ENCODE measurements around the gene HMGCS1.
"Not testable (repeated sequence)": the region's sequence is repeated elsewhere in the genome, so short reads cannot be mapped to it uniquely, and the experiment has no call there.

The HMGCS1 gene

DNA sequence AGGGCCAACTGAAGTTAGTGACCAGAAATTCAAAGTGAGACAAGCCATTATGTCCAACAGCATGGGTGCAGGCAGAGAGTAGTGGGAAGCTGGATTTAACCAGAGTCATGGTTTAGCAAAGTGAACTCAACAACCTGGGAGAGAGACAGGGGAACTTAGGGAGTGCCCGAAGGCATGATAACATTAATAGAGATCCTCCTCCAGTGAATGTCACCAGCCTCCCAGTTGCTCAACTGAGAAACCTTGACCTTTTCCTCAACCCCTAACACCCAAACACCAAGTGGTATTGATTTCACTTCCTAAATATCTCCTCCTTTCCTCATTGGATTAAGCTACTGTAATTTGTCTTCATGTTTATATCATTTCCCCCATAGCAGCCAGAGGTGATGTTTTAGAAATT, 42.6 kb downstream of the HMGCS1 start:
- no peak for DNase-seq

DNA sequence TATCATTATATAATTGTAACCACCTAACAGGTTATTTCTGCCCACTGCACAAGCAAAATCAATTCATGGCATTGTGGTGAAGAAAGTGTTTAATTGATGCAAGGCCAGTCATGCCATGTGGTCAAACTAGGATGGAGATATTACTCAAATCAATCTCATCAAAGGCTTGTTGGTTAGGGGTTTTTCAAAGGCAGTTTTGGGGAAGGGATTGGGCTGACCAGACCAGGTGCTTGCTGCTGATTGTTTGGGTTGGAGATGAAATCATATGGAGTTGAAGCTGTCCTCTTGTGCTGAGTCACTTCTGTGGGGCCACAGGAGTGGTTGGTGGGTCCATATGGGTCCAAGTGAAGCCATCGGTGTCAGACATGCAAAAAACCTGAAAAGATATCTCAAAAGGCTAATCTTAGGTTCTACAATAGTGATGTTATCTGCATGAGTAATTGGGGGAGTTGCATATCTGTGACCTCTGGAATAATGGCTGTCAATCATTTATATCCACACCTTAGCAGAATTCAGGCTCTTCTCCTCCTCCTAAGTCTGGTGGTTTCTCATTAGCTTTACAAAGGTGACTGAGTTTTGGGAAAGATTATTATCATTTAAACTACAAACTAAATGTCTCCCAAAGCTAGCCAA, 44.9 kb downstream of the HMGCS1 start:
- no peak for DNase-seq

DNA sequence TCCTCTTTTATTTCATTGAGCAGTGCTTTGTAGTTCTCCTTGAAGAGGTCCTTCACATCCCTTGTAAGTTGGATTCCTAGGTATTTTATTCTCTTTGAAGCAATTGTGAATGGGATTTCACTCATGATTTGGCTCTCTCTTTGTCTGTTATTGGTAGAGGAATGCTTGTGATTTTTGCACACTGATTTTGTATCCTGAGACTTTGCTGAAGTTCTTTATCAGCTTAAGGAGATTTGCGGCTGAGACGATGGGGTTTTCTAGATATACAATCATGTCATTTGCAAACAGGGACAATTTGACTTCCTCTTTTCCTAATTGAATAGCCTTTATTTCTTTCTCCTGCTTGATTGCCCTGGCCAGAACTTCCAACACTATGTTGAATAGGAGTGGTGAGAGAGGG, 50.9 kb downstream of the HMGCS1 start:
- DNase-seq, result not testable (repeated sequence)

DNA sequence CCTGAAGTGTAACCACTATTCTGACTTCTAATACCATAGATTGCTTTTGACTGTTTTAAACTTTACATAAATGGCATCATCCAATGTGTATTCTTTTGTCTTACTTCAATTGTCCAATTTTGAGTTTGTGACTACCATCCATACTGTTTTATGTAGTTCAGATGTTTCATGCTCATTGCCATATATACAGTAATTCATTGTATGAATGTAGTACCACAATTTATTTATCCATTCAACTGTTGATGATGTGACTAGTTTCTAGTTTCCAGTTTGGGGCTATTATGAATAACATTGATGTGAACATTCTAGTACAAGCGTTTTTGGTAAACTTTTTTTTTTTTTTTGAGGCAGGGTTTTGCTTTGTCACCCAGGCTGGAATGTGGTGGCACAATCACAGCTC, 55.1 kb downstream of the HMGCS1 start:
- no peak for DNase-seq

DNA sequence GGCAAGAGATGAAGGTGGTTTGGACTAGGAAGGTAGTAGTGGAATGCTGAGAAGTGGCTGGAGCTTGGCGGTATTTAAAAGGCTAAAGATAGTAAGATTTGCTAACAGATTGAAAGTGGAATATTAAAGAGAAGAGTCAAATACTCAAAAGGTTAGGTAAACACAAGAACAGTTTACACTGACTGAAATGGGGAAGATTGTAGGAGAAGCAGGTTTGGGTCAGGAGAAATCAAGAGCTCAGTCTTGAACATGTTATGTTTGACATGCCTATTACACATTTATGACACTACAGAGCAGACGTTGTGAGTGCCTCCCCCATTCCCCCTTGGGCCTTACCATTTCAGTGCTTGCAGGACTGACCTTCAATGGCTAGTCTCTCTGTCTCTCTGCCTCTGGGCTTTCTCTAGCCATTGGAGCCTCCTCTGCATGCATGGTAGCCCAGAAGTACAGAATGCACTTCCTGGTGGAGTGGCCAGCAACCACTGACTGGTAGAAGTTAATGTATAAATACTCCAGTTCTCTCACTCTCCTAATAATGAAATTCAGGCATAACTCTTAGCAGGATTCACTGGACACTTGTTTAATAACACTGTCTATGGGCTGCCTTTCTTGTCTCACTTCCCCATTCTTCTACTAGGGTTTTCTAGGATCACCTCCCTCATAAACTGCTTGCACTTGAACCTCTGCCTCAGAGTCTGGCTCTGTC, 56.8 kb downstream of the HMGCS1 start:
- DNase-seq, result no peak

GRCh38 chr5:43255704-43256103, 57.5 kb downstream of the HMGCS1 start:
- DNase-seq, result no peak

GRCh38 chr5:43251754-43252153, 61.5 kb downstream of the HMGCS1 start:
- no peak for DNase-seq

DNA sequence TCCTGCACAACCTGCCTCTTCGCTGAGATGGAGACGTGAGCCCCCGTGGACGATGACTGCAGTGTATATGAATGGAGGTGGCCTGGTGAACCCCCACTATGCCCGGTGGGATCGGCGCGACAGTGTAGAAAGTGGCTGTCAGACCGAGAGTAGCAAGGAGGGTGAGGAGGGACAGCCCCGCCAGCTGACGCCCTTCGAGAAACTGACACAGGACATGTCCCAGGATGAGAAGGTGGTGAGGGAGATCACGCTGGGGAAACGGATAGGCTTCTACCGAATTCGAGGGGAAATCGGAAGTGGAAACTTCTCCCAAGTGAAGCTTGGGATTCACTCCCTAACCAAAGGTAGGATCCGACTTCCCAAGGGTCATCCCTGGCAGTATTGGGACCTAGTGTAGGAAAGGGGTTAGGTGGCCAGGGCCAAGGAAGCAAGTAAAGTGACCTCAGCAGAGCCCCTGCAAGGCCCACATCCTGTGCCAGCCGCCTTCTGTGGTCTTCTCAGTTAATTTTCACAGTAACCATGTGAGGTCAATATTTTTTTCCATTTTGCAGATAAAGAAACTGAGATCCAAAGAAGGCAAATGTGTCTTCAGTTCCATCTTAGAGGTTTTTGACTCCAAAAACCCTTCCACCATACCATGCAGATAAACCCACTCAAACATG, 67.4 kb downstream of the HMGCS1 start:
- no peak for DNase-seq

DNA sequence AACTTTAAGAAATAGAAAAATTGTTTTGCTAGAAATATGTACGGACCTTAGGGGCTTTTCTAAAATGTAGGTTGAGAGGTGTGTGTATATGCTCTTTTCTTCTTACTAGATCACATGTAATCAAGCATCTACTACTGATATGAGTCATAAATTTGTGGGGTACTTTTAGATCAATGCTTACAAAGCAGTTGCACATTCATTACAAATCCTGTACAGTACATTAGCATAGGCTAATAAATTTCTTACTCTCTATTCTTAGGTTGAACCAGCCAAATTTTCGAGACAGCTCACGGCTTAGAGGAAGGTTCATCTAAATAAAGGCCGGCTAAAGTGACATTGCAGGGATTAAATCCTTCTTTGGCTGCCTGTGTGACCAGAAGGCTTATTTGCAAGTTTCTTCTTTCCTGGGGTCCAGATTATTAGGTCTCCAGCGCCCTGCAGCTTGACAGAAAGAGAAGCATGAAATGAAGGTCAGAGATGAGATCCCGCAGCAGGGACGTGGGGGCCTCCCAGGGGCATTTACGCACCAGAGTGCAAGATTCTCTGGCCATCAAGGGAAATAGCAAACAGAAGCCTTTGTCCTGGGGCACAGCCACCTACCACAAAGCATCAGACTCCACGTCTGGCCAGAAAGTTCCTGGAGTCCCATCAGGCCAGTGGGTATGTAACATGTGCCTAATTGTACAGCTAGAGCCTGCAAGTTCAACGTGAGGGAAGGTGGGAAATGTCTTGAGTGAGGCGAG, 68.2 kb downstream of the HMGCS1 start:
- DNase-seq, result no peak

DNA sequence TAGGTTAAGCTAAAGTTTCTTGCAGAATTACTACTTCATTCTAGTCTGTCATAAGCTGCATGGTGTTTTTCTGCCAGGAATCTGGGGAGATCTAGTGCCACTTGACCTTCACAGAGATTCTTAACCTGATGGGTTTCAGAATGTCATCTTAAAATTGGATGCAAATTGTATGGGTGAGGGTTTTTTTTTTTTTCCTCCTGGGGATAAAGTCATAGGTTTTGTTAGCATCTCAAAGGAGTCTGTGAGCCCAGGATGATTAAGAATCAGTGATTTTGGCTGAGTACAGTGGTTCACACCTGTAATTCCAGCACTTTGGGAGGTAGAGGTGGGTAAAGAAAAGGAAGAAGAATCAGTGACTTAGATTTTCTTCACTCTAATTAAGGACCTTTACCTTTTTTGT, 69.9 kb downstream of the HMGCS1 start:
- DNase-seq, result no peak

DNA sequence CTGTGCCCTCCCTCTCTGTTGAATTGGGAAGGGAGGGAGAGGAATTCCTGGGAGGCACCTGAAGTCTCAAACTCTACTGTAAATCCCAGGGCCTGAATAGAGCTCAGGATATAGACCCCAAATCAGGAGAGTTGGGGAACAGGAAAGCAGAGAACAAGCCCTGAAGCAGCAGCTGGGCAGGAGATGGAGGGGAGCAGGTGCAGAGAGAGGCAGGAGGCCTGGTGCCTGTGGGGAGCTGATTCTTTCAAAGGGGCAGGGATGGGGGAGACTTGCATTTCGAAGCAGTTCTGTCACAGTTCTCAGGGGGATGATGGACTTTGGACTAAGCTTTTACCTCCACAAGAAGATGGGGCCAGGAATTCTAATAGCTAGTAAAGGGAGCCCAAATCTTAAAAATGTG, 71.0 kb downstream of the HMGCS1 start:
- no peak for DNase-seq
